ENCODE data around the gene GCC2.

DNA sequence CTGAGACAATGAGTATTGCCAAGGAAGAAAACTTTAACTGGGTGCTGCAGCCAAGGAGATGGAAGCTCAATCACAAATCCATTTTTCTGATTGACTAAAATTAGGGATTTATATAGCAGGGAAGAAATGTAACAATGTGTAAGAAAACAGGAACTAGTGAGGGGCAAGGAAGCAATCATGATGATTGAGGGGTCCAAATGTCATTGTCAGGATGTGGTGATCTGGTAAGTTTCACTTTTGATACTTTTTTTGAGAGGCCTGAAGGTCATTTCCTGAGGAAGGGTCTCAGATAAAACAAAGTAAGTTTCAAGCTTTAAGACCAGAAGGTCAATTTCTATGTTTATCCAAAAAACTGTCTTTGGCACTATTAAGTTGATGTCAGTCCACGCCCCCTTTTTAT is 12.0 kb upstream of the GCC2 start:
- TF ChIP-seq, protein P1, sequence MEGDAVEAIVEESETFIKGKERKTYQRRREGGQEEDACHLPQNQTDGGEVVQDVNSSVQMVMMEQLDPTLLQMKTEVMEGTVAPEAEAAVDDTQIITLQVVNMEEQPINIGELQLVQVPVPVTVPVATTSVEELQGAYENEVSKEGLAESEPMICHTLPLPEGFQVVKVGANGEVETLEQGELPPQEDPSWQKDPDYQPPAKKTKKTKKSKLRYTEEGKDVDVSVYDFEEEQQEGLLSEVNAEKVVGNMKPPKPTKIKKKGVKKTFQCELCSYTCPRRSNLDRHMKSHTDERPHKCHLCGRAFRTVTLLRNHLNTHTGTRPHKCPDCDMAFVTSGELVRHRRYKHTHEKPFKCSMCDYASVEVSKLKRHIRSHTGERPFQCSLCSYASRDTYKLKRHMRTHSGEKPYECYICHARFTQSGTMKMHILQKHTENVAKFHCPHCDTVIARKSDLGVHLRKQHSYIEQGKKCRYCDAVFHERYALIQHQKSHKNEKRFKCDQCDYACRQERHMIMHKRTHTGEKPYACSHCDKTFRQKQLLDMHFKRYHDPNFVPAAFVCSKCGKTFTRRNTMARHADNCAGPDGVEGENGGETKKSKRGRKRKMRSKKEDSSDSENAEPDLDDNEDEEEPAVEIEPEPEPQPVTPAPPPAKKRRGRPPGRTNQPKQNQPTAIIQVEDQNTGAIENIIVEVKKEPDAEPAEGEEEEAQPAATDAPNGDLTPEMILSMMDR (IDR thresholded peaks at IDR 0.05; ENCODE audit: insufficient read depth, low read depth, low read length) = no peak
- no peak for TF ChIP-seq EZH2 (IDR thresholded peaks at IDR 0.05; ENCODE audit: insufficient read depth, low read length)
